D721Med (cell line): ENCODE measurements around the gene FAM219B.
"Not testable (repeated sequence)": the region's sequence is repeated elsewhere in the genome, so short reads cannot be mapped to it uniquely, and the experiment has no call there.

ENCODE experiments used
- DNase-seq: peaks from one replicate; pipeline ENCODE4 v3.0.0; 2011; ENCODE audit warnings: low spot score; ENCODE audit not compliant: insufficient read length
- FAIRE-seq: peaks from 2 replicates; lab custom pipeline; 2011; peaks lifted over from hg19 to GRCh38; lab: Jason Lieb, UNC
- TF ChIP-seq, protein P1 (sequence below): IDR thresholded peaks from 2 replicates; pipeline ENCODE4 v1.5.1; 2012; ENCODE audit warnings: mild to moderate bottlenecking, control low read depth; ENCODE audit not compliant: insufficient read depth; ENCODE audit errors: missing control alignments

FAM219B gene

DNA sequence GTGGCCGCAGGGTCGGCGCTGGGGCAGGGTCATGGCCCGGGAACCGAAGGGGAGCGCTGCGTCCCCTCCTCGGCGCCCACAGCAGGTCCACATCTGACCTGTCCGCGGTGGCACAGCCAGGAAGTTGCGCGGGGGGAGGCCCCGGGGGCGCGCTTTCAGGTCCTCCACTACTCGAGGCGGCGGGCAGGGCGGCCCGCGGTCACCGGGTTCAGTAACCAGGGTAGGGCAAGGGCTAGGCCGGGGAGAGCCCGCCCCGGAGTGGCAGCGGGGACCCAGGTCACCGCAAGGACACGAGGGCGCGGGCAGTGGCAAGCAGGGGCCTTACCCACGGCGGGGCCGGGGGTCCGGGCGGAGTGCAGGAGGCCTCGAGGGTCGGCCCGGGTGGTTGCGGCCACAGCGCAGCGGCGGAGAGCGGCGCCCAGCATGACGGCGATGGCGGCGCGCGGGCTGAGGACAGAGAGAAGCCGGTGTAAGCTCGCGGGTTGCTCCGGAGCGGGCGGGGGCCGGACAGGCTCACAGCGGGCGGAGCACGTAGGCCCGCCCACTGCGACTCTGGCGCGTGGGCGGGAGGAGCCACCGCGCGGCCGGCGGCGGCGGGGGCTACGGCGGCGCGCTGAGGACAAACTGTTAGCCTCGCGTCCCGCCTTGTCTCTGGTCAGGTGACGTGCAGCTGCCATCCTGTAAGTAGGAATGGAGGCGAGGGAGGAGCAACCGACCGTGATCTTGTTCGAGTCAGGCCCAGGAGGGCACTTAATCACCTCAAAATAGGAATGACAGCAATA is 31.1 kb upstream of the FAM219B start, which contains the start of gene COX5A:
COX5A (minus strand) TSS at position 484 of the 782 bp plus-strand sequence; CDS start at position 425, 59 bp downstream.
- DNase-seq (no peak), FAIRE-seq (no peak)
- TF ChIP-seq, protein P1, sequence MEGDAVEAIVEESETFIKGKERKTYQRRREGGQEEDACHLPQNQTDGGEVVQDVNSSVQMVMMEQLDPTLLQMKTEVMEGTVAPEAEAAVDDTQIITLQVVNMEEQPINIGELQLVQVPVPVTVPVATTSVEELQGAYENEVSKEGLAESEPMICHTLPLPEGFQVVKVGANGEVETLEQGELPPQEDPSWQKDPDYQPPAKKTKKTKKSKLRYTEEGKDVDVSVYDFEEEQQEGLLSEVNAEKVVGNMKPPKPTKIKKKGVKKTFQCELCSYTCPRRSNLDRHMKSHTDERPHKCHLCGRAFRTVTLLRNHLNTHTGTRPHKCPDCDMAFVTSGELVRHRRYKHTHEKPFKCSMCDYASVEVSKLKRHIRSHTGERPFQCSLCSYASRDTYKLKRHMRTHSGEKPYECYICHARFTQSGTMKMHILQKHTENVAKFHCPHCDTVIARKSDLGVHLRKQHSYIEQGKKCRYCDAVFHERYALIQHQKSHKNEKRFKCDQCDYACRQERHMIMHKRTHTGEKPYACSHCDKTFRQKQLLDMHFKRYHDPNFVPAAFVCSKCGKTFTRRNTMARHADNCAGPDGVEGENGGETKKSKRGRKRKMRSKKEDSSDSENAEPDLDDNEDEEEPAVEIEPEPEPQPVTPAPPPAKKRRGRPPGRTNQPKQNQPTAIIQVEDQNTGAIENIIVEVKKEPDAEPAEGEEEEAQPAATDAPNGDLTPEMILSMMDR = no peak

DNA sequence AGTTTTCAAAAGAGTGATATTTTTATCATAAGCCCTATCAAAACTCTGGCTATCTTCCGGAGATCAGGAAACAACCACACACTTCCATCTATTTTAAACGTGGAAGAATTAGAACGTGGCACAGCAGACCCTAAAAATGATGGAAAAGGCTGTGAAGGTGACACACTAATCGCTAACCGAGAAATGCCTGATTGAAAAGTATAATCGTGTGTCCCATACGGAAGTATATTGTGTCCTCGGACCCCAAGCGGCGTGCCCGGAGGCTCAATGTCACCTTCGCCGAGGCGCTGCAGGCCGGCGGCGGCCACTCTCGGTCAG is 30.6 kb upstream of the FAM219B start:
- FAIRE-seq (no peak), DNase-seq (no peak)

DNA sequence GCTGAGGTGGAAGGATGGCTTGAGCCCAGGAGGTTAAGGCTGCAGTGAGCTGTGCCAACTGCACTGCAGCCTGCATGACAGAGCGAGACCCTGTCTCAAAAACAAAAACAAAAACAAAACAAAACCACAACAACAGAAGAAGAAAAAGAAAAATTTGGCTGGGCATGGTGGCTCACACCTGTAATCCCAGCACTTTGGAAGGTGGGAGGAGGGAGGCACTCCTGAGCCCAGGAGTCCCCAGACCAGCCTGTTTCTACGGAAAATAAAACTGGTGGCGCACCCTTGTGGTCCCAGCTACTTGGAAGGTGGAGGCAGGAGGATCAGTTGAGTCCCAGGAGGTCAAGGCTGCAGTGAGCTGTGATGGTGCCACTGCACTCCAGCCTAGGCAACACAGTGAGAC is 28.5 kb upstream of the FAM219B start:
- not testable (repeated sequence) for FAIRE-seq, DNase-seq
- TF ChIP-seq, protein P1 = peak; percentile 23

More for the DNA sequence above, 30.6 kb upstream of the FAM219B start:
- TF ChIP-seq, protein P1 = no peak

DNA sequence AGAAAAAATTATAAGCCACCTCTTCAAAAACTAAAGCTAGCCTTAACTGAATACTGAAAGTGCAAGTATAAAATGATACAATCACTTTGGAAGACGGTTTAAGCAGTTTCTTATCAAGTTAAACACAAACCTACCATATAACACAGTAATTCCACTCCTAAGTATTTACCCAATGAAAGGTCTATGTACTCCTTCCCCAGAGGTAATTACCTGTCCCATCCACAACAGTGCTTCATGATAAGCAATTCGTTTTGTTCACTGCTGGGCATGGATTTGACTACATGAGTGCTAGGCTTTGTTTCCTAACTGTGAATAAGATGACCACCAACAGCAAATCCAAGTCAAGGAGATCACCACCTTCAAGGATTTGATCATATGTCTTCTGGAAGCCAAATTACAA is 26.9 kb upstream of the FAM219B start:
- FAIRE-seq = no peak
- TF ChIP-seq, protein P1 = no peak
- DNase-seq = no peak

DNA sequence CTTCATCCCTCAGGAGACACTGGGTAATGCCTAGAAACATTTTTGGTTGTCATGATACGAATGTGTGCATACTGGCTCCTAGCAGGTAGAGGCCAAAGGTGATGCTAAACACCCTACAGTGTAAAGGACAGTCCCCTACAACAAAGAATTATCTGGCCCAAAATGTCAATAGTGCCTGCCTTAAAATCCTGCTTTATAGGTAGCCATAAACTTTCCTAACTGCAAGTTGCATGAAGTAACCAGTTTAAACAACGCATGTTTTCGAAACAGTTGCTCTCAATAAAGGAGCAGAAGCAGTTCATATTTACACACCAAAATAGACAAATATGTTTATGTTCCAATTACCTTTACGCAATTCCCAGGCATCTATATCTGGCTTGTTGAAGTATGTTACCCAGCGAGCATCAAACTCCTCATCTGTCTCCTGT is 22.1 kb upstream of the FAM219B start:
- DNase-seq = no peak
- TF ChIP-seq, protein P1 = no peak
- no peak for FAIRE-seq

DNA sequence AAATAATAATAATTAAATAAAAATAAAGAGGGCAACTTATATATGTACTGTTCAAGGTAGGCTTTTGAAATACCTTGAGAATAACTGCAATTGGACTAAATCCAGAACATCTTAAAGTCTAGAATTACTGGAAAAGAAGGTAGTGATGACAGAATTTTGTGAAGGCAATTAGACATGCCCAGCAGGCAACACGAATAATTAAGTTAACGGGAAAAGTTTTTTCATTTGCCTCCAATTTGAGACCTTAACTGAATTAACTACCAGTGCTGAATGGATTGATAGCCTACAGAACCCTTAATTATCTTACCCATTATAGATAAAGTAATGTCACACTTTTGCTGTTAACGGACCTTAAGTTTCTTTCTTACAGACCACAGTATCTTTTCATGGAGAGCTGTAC is 17.9 kb upstream of the FAM219B start:
- DNase-seq = no peak
- TF ChIP-seq, protein P1 = no peak
- FAIRE-seq = no peak

DNA sequence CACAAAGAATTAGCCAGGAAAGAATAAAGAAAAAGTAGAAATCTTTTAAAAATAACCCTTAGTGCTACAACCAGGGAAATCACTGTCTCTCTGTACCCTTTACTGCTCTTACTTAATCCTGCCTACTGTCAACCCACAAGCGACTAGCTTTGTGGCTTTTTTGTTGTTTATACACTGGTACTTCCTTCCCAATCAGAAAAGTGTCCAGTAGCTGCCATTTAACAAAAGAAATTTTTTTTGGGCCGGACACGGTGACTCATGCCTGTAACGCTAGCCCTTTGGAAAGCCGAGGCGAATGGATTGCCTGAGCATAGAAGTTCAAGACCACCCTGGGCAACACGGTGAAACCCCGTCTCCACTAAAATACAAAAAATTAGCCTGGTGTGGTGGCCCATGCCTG is 13.8 kb upstream of the FAM219B start:
- no peak for FAIRE-seq

More for the DNA sequence above, 13.8 kb upstream of the FAM219B start:
- TF ChIP-seq, protein P1 = no peak
- DNase-seq = no peak
